ENCODE measurements around the gene MXRA7. TPM values are rescaled to one million over a fixed set of nuclear protein-coding genes. Genes with fewer than 3 reads are reported as not detected.
"Not testable (repeated sequence)": the region's sequence is repeated elsewhere in the genome, so short reads cannot be mapped to it uniquely, and the experiment has no call there.

MXRA7 gene
- total RNA-seq, 2 donors from 2014 or later = 12.0 to 37.2 TPM

GRCh38 chr17:76638263-76638662, 72.5 kb downstream of the MXRA7 start:
- no peak for ATAC-seq
- intact Hi-C loops (cut with DNase I, micrococcal nuclease) = no loop called here
- DNase-seq = no peak

GRCh38 chr17:76636486-76637206, 74.1 kb downstream of the MXRA7 start:
- intact Hi-C loops (cut with DNase I, micrococcal nuclease); ATAC-seq; DNase-seq: not testable (repeated sequence)

- intact Hi-C loops (cut with DNase I, micrococcal nuclease) = no loop called here
- ATAC-seq (no peak), DNase-seq (no peak)
Measured at GRCh38 chr17:76635659-76636360, 75.0 kb downstream of the MXRA7 start.

GRCh38 chr17:76635039-76635438, 75.7 kb downstream of the MXRA7 start:
- ATAC-seq (no peak), DNase-seq (no peak)
- intact Hi-C loops (cut with DNase I, micrococcal nuclease) = no loop called here

GRCh38 chr17:76633628-76634328, 77.0 kb downstream of the MXRA7 start:
- intact Hi-C loops (cut with DNase I, micrococcal nuclease) = no loop called here
- no peak for DNase-seq
- peak; percentile 40 for ATAC-seq

GRCh38 chr17:76631821-76632565, 78.8 kb downstream of the MXRA7 start:
- intact Hi-C loops (cut with DNase I, micrococcal nuclease) = no loop called here
- ATAC-seq = no peak
- DNase-seq = no peak

- DNase-seq = no peak
- intact Hi-C loops (cut with DNase I, micrococcal nuclease) = no loop called here
- peak; percentile 47 for ATAC-seq
Measured at GRCh38 chr17:76630151-76630550, 80.6 kb downstream of the MXRA7 start.

Small RNAs within 50 kb of the gene (microRNA-seq; reads per million reads assigned to microRNA genes)
- 0 to 1.4 reads per million in 2 donors for gene MIR636

Other genes with a start within 250 kb of the MXRA7 start
- not detected for gene AANAT, start 243.4 kb downstream of the MXRA7 start, total RNA-seq
- gene RHBDF2, start 209.5 kb downstream of the MXRA7 start, total RNA-seq = 10 to 100 TPM; 11.6 to 12.8 TPM
- gene CYGB, start 173.3 kb downstream of the MXRA7 start, total RNA-seq = 10 to 100 TPM in 1 of 2 donors, 1 to 10 TPM in 1; 9.0 to 12.2 TPM
- gene PRCD, start 170.9 kb downstream of the MXRA7 start, total RNA-seq = 1 to 10 TPM in 1 of 2 donors, under 1 TPM in 1; 0.92 to 2.3 TPM
- 1 to 10 TPM; 3.9 to 4.5 TPM for gene ST6GALNAC2, start 125.1 kb downstream of the MXRA7 start, total RNA-seq
- gene ST6GALNAC1, start 67.2 kb downstream of the MXRA7 start, total RNA-seq = 100 to 1,000 TPM; 322 to 434 TPM
- gene JMJD6, start 15.6 kb upstream of the MXRA7 start, total RNA-seq = 10 to 100 TPM; 27.2 to 31.3 TPM
- gene METTL23, start 15.9 kb upstream of the MXRA7 start, total RNA-seq = 10 to 100 TPM; 23.4 to 25.0 TPM
- 100 to 1,000 TPM; 138 to 156 TPM for gene SRSF2, start 26.4 kb upstream of the MXRA7 start, total RNA-seq
- gene MFSD11, start 27.2 kb upstream of the MXRA7 start, total RNA-seq = 10 to 100 TPM; 39.1 to 43.0 TPM
- gene MGAT5B, start 157.4 kb upstream of the MXRA7 start, total RNA-seq = under 1 TPM; 0.36 to 0.46 TPM

Measured in left colon (tissue), 2 donors.